Activated CD4-positive, alpha-beta T cell treated with anti-CD3 and anti-CD28 coated beads for 36 hours (primary cell): ENCODE measurements around the gene EME1. TPM values are rescaled to one million over a fixed set of nuclear protein-coding genes. Genes with fewer than 3 reads are reported as not detected.
A peak's percentile ranks its signal among the peaks of the same experiment; 100 is the strongest.

Experiments
- ATAC-seq: fragments of 200-7000 bp; cut with Tn5 transposase; one replicate; pipeline ENCODE4 v1.10.0; 2021; ENCODE audit warnings: mild to moderate bottlenecking, moderate library complexity
- CTCF ChIA-PET: fragments of 350-600 bp; sonication (Branson Sonifier 250); formaldehyde crosslinking; loops from one replicate; lab custom pipeline; 2021; ENCODE audit warnings: antibody characterized with exemption; lab: Charles Lee
- POLR2A ChIA-PET: fragments of 350-600 bp; sonication (Branson Sonifier 250); formaldehyde crosslinking; loops from one replicate; lab custom pipeline; 2021; ENCODE audit warnings: antibody characterized with exemption, inconsistent platforms; lab: Charles Lee
- DNase-seq: peaks from one replicate; pipeline ENCODE4 v3.0.0-alpha.2; 2020
- H3K27ac Mint-ChIP-seq: one replicate; pipeline ENCODE4 v1.8.0; 2021; ENCODE audit warnings: mixed read lengths
- H3K27me3 Mint-ChIP-seq: one replicate; pipeline ENCODE4 v1.8.0; 2021; ENCODE audit warnings: mixed read lengths
- H3K36me3 Mint-ChIP-seq: one replicate; pipeline ENCODE4 v1.8.0; 2021; ENCODE audit warnings: low read depth, mixed read lengths
- H3K4me1 Mint-ChIP-seq: one replicate; pipeline ENCODE4 v1.8.0; 2021; ENCODE audit warnings: mixed read lengths
- H3K4me3 Mint-ChIP-seq: one replicate; pipeline ENCODE4 v1.8.0; 2021; ENCODE audit warnings: mild to moderate bottlenecking, moderate library complexity, mixed read lengths
- H3K9me3 Mint-ChIP-seq: one replicate; pipeline ENCODE4 v1.8.0; 2021; ENCODE audit warnings: low read depth, mixed read lengths
- intact Hi-C, 2 experiments: fragments of 100-400 bp; cut with DNase I in 1 of 2; cut with micrococcal nuclease in 1 of 2; formaldehyde crosslinking; loops; one replicate each; pipeline versions ENCODE4 v1.14.2 to v1.15.1; 2022 to 2024; cut with DNase I, micrococcal nuclease
- total RNA-seq, 2 experiments: library from RNA; stranded (reverse); gene quantifications; one replicate each; pipeline ENCODE4 v1.2.3, GENCODE V29; 2021

EME1 gene
- total RNA-seq, 2 experiments from 2014 or later, result 38.3 to 40.8 TPM

DNA sequence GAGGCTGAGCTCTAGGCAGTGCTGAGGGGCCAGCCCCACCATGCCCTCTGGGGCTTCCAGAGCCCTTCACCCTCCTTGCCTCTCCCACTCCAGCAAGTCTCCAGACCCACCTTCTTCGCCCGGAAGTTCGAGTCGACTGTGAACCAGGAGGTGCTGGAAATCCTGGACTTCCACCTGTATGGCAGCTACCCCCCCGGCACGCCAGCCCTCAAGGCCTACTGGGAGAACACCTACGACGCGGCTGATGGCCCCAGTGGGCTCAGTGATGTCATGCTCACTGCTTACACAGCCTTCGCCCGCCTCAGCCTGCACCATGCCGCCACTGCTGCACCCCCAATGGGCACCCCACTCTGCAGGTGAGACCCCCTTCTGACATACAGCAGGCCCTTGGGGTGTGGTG lies 16.6 kb upstream of the EME1 start:
- Mint-ChIP-seq H3K9me3 (no peaks in the 10 kb centered on the region), H3K4me1 (no peaks in the 10 kb centered on the region), H3K27ac (no peak overlapping the region), H3K36me3 (peaks cover 25% of the 10 kb centered on the region), H3K4me3 (no peak overlapping the region), H3K27me3 (no peaks in the 10 kb centered on the region)
- ChIA-PET CTCF (interaction anchor here (0.7 to 2.3 kb wide), 2 partner anchors 13 to 59 kb away, joined by 3 to 7 read pairs; no protein-coding TSS in a partner anchor), POLR2A (no interaction called here)
- intact Hi-C loops, result no loop called here
- ATAC-seq (no peak), DNase-seq (no peak)

GRCh38 chr17:50356892-50357510 lies 16.0 kb upstream of the EME1 start:
- no peak overlapping the region for H3K27ac Mint-ChIP-seq
- H3K27me3 Mint-ChIP-seq, result no peaks in the 10 kb centered on the region
- H3K9me3 Mint-ChIP-seq, result no peaks in the 10 kb centered on the region
- peaks cover 25% of the 10 kb centered on the region for H3K36me3 Mint-ChIP-seq
- H3K4me3 Mint-ChIP-seq, result no peak overlapping the region
- ATAC-seq, result no peak
- POLR2A ChIA-PET, result no interaction called here
- CTCF ChIA-PET, result interaction anchor here (0.7 kb wide), 1 partner anchor 58 kb away, joined by 3 read pairs; no protein-coding TSS in a partner anchor
- intact Hi-C loops, result no loop called here
- H3K4me1 Mint-ChIP-seq, result peaks cover 3% of the 10 kb centered on the region
- DNase-seq, result no peak

DNA sequence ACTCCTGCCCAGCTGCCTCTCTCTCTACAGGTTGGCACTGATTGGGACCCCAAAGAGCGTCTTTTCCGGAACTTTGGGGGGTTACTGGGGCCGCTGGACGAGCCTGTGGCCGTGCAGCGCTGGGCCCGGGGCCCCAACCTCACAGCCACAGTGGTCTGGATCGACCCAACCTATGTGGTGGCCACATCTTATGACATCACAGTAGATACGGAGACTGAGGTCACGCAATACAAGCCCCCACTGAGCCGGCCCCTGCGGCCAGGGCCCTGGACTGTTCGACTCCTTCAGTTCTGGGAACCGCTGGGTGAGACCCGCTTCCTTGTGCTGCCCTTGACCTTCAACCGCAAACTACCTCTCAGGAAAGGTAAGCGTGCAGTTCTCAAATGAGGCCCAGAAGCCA lies 14.9 kb upstream of the EME1 start:
- no peak overlapping the region for H3K27ac Mint-ChIP-seq
- no peak for DNase-seq
- peaks cover 8% of the 10 kb centered on the region for H3K4me1 Mint-ChIP-seq
- no peaks in the 10 kb centered on the region for H3K27me3 Mint-ChIP-seq
- intact Hi-C loops, result no loop called here
- ATAC-seq, result no peak
- H3K36me3 Mint-ChIP-seq, result peaks cover 23% of the 10 kb centered on the region
- no peaks in the 10 kb centered on the region for H3K9me3 Mint-ChIP-seq
- ChIA-PET POLR2A (no interaction called here), CTCF (interaction anchor here (0.6 to 0.7 kb wide), 2 partner anchors 37 to 40 kb away, joined by 3 read pairs; partner anchors contain the start of gene LRRC59)
- H3K4me3 Mint-ChIP-seq, result no peak overlapping the region

GRCh38 chr17:50359005-50359699 lies 13.9 kb upstream of the EME1 start:
- intact Hi-C loops, result no loop called here
- H3K4me1 Mint-ChIP-seq, result peaks cover 8% of the 10 kb centered on the region
- CTCF ChIA-PET, result interaction anchor here (0.6 to 1.4 kb wide), 5 partner anchors 10 to 90 kb away, joined by 3 to 5 read pairs (median 3); no protein-coding TSS in a partner anchor
- H3K27ac Mint-ChIP-seq, result no peak overlapping the region
- no peaks in the 10 kb centered on the region for H3K27me3 Mint-ChIP-seq
- no peak for DNase-seq
- H3K4me3 Mint-ChIP-seq, result no peak overlapping the region
- POLR2A ChIA-PET, result interaction anchor here (0.6 to 1.0 kb wide), 2 partner anchors 9 to 31 kb away, joined by 3 to 12 read pairs; no protein-coding TSS in a partner anchor
- no peak for ATAC-seq
- H3K36me3 Mint-ChIP-seq, result peaks cover 22% of the 10 kb centered on the region
- H3K9me3 Mint-ChIP-seq, result no peaks in the 10 kb centered on the region

- peaks cover 21% of the 10 kb centered on the region for H3K36me3 Mint-ChIP-seq
- ChIA-PET CTCF (interaction anchor here (0.6 to 4.6 kb wide), 7 partner anchors 9 to 260 kb away, joined by 3 to 53 read pairs (median 3); partner anchors contain the start of gene LRRC59), POLR2A (interaction anchor here (0.6 to 1.0 kb wide), 2 partner anchors 9 to 31 kb away, joined by 3 to 12 read pairs; no protein-coding TSS in a partner anchor)
- intact Hi-C loops, result loop anchor here in 1 of 2 experiments (5.0 kb wide), 1 partner anchor 37 kb away; the partner anchor contains the start of gene LRRC59
- ATAC-seq, result no peak
- peaks cover 8% of the 10 kb centered on the region for H3K4me1 Mint-ChIP-seq
- no peak overlapping the region for H3K27ac Mint-ChIP-seq
- H3K9me3 Mint-ChIP-seq, result no peaks in the 10 kb centered on the region
- H3K27me3 Mint-ChIP-seq, result no peaks in the 10 kb centered on the region
- no peak for DNase-seq
- no peak overlapping the region for H3K4me3 Mint-ChIP-seq
These were observed 13.0 kb upstream of the EME1 start for GRCh38 chr17:50359998-50360461.

DNA sequence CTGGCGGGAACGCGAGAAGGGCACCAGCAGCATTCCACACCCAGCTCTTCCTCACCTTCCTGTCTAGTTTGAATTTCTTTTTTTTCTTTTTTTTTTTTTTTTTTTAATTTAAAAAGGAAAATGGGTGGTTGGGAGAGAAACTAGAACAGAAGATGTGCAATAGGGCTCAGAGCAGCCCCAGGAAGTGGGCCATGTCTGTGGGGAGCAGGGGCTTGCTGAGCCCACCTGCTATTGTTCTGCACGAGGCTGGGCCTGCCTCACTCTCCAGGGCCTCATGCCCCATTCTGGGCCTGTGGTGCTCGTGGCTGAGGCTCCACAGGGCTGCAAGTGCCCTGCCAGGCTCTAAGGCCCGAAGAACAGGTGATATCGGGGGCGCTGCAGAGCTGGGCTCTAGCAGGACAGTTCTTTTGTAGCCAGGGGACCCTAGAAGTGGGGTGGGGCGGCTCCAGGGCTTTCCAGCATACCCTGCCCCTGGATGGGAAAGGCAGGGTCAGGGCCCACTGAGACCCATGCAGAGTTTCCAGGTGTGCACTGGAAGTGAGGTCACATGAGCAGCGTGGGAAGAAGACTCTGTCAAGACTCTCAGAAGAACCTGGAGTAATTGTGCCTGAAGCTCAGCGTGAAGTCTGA lies 12.4 kb upstream of the EME1 start:
- Mint-ChIP-seq H3K4me3 (no peak overlapping the region), H3K27ac (no peak overlapping the region), H3K4me1 (peaks cover 8% of the 10 kb centered on the region), H3K36me3 (peaks cover 18% of the 10 kb centered on the region), H3K9me3 (no peaks in the 10 kb centered on the region), H3K27me3 (no peaks in the 10 kb centered on the region)
- intact Hi-C loops, result loop anchor here in 1 of 2 experiments (5.0 kb wide), 1 partner anchor 37 kb away; the partner anchor contains the start of gene LRRC59
- DNase-seq (no peak), ATAC-seq (no peak)
- ChIA-PET POLR2A (no interaction called here), CTCF (interaction anchor here (0.6 to 4.6 kb wide), 15 partner anchors 11 to 260 kb away, joined by 3 to 53 read pairs (median 6); partner anchors contain the start of genes ACSF2, EME1, LRRC59 and MRPL27)

- ChIA-PET POLR2A (interaction anchor here (0.9 to 1.0 kb wide), 2 partner anchors 35 to 36 kb away, joined by 3 to 5 read pairs; partner anchors contain the start of gene LRRC59), CTCF (interaction anchor here (0.6 to 4.6 kb wide), 42 partner anchors 8 to 313 kb away, joined by 3 to 53 read pairs (median 4); partner anchors contain the start of genes ACSF2, EME1, LRRC59 and MRPL27)
- DNase-seq (peak; percentile 76), ATAC-seq (peak; percentile 95)
- Mint-ChIP-seq H3K27ac (peak overlapping the region; percentile 80), H3K4me3 (no peak overlapping the region), H3K27me3 (no peaks in the 10 kb centered on the region), H3K36me3 (peaks cover 15% of the 10 kb centered on the region), H3K9me3 (no peaks in the 10 kb centered on the region), H3K4me1 (peaks cover 8% of the 10 kb centered on the region)
- intact Hi-C loops, result loop anchor here (1.0 to 5.0 kb wide), 3 partner anchors 35 to 116 kb away; partner anchors contain the start of genes LRRC59 (in 2 of the 2) and RSAD1 (in 1 of the 2)
These were observed 11.2 kb upstream of the EME1 start for GRCh38 chr17:50361561-50362480.

- Mint-ChIP-seq H3K27me3 (no peaks in the 10 kb centered on the region), H3K27ac (no peak overlapping the region), H3K4me3 (no peak overlapping the region), H3K4me1 (peaks cover 8% of the 10 kb centered on the region), H3K36me3 (peaks cover 16% of the 10 kb centered on the region), H3K9me3 (no peaks in the 10 kb centered on the region)
- intact Hi-C loops, result loop anchor here (1.0 to 5.0 kb wide), 3 partner anchors 35 to 116 kb away; partner anchors contain the start of genes LRRC59 (in 2 of the 2) and RSAD1 (in 1 of the 2)
- no peak for ATAC-seq
- CTCF ChIA-PET, result interaction anchor here (0.6 to 4.6 kb wide), 35 partner anchors 9 to 312 kb away, joined by 3 to 53 read pairs (median 4); partner anchors contain the start of genes ACSF2, EME1, LRRC59 and MRPL27
- DNase-seq, result no peak
- POLR2A ChIA-PET, result interaction anchor here (0.8 to 0.9 kb wide), 3 partner anchors 32 to 343 kb away, joined by 5 to 13 read pairs (median 10); partner anchors contain the start of gene LRRC59
These were observed 10.4 kb upstream of the EME1 start for GRCh38 chr17:50362661-50363060.

GRCh38 chr17:50363217-50364060 lies 9.6 kb upstream of the EME1 start:
- Mint-ChIP-seq H3K27me3 (no peaks in the 10 kb centered on the region), H3K4me3 (no peak overlapping the region), H3K27ac (no peak overlapping the region), H3K9me3 (no peaks in the 10 kb centered on the region), H3K36me3 (peaks cover 18% of the 10 kb centered on the region), H3K4me1 (peaks cover 8% of the 10 kb centered on the region)
- ChIA-PET CTCF (interaction anchor here (1.3 to 4.6 kb wide), 7 partner anchors 9 to 116 kb away, joined by 4 to 53 read pairs (median 13); partner anchors contain the start of genes EME1, LRRC59 and MRPL27), POLR2A (interaction anchor here (0.8 kb wide), 2 partner anchors 31 to 342 kb away, joined by 10 to 13 read pairs; no protein-coding TSS in a partner anchor)
- intact Hi-C loops, result loop anchor here in 1 of 2 experiments (5.0 kb wide), 1 partner anchor 34 kb away; the partner anchor contains the start of gene LRRC59
- DNase-seq (no peak), ATAC-seq (no peak)
